NB4 (cell line): Measurements from ENCODE around the gene NUSAP1.
A peak's percentile ranks its signal among the peaks of the same experiment; 100 is the strongest.

ENCODE experiments used
- DNase-seq: peaks from one replicate; pipeline ENCODE4 v3.0.0; 2010; ENCODE audit warnings: low read depth
- H3K4me3 ChIP-seq: one replicate; pipeline ENCODE4 v1.5.1; 2011; ENCODE audit warnings: mild to moderate bottlenecking, low read depth, low read length, moderate library complexity
- CTCF ChIP-seq: IDR thresholded peaks from one replicate; pipeline ENCODE4 v1.5.1; 2012; ENCODE audit warnings: low read depth, low read length
- MAX ChIP-seq: IDR thresholded peaks from 2 replicates; pipeline ENCODE4 v1.6.1; 2011; ENCODE audit warnings: low read depth, low read length
- MYC ChIP-seq: IDR thresholded peaks from 2 replicates; pipeline ENCODE4 v1.6.1; 2011; ENCODE audit warnings: low read depth, low read length
- POLR2A ChIP-seq: IDR thresholded peaks from 2 replicates; pipeline ENCODE4 v1.6.1; 2011; ENCODE audit warnings: mild to moderate bottlenecking; ENCODE audit not compliant: insufficient read length; ENCODE audit errors: extremely low read depth

Gene NUSAP1

GRCh38 chr15:41392659-41393058 lies 60.0 kb downstream of the NUSAP1 start:
- no peak for DNase-seq
- no peak for TF ChIP-seq MAX
- no peak for TF ChIP-seq MYC
- no peak for TF ChIP-seq POLR2A
- TF ChIP-seq CTCF: no peak

GRCh38 chr15:41394924-41395323 lies 62.2 kb downstream of the NUSAP1 start:
- no peak for TF ChIP-seq POLR2A
- no peak for TF ChIP-seq CTCF
- TF ChIP-seq MAX: no peak
- TF ChIP-seq MYC: no peak

More at GRCh38 chr15:41392659-41393058, 60.0 kb downstream of the NUSAP1 start:
- H3K4me3 ChIP-seq: no peak overlapping the region

GRCh38 chr15:41396111-41396510 lies 63.4 kb downstream of the NUSAP1 start:
- no peak for TF ChIP-seq CTCF
- TF ChIP-seq MYC: no peak
- no peak for TF ChIP-seq POLR2A
- no peak for TF ChIP-seq MAX
- no peak for DNase-seq
- no peak overlapping the region for H3K4me3 ChIP-seq

More at GRCh38 chr15:41394924-41395323, 62.2 kb downstream of the NUSAP1 start:
- DNase-seq: no peak
- no peak overlapping the region for H3K4me3 ChIP-seq

DNA sequence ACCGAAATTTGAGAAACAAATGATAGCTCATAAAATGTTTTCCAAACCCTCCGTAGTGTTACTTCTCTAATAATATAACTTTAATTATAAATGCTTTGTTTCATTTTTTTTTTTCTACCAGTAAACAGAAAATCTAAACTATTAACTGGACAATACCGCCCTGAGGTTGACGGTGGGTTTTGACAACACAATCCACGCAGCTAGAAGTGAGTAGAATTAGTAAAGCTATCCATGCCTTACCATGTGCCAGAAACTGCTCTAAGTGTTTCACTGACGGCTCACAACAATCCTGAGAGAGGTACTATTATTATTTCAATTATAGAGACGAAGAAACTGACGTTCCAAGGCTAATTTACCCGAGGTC lies 69.2 kb downstream of the NUSAP1 start:
- DNase-seq: no peak
- TF ChIP-seq MAX: no peak; the same call in 1 of the 2 replicates
- TF ChIP-seq POLR2A: no peak
- TF ChIP-seq MYC: no peak; the same call in 1 of the 2 replicates
- peak overlapping the region; percentile 94 for H3K4me3 ChIP-seq

GRCh38 chr15:41407341-41407740 lies 74.7 kb downstream of the NUSAP1 start:
- H3K4me3 ChIP-seq: no peak overlapping the region
- DNase-seq: no peak
- TF ChIP-seq CTCF (no peak), MAX (no peak), MYC (no peak), POLR2A (no peak)

- no peak for DNase-seq
- no peak overlapping the region for H3K4me3 ChIP-seq
- TF ChIP-seq POLR2A: no peak
- no peak for TF ChIP-seq CTCF
- no peak for TF ChIP-seq MAX
- TF ChIP-seq MYC: no peak
These were observed 75.6 kb downstream of the NUSAP1 start for GRCh38 chr15:41408234-41408641.
